H9 (cell line): Measurements from ENCODE around the gene TRPC5OS. TPM values are rescaled to one million over a fixed set of nuclear protein-coding genes. Genes with fewer than 3 reads are reported as not detected.

Experiments used
- DNase-seq: peaks from one replicate; pipeline ENCODE4 v3.0.0-alpha.2; 2017
- H2AFZ ChIP-seq: one replicate; pipeline ENCODE4 v1.6.1; 2013; ENCODE audit warnings: mild to moderate bottlenecking, low read length, control low read depth, moderate library complexity
- H2AK5ac ChIP-seq: 2 replicates; pipeline ENCODE4 v1.6.1; 2013; ENCODE audit warnings: low read length, control low read depth, mixed read lengths; ENCODE audit not compliant: insufficient read length
- H2BK120ac ChIP-seq: one replicate; pipeline ENCODE4 v1.6.1; 2013; ENCODE audit warnings: low read depth, mild to moderate bottlenecking, low read length, control low read depth, inconsistent platforms; ENCODE audit not compliant: poor library complexity, severe bottlenecking
- H2BK12ac ChIP-seq: 2 replicates; pipeline ENCODE4 v1.6.1; 2013; ENCODE audit warnings: low read length, control low read depth, mixed read lengths, low read depth; ENCODE audit not compliant: insufficient read length
- H2BK15ac ChIP-seq: 2 replicates; pipeline ENCODE4 v1.6.1; 2013; ENCODE audit warnings: low read depth, low read length, control low read depth
- H2BK20ac ChIP-seq: one replicate; pipeline ENCODE4 v1.6.1; 2013; ENCODE audit warnings: low read depth, mild to moderate bottlenecking, low read length, control low read depth, inconsistent platforms; ENCODE audit not compliant: poor library complexity, severe bottlenecking
- H2BK5ac ChIP-seq: 2 replicates; pipeline ENCODE4 v1.6.1; 2013; ENCODE audit warnings: low read length, control low read depth, mixed read lengths; ENCODE audit not compliant: insufficient read length
- H3K14ac ChIP-seq: 2 replicates; pipeline ENCODE4 v1.6.1; 2013; ENCODE audit warnings: low read length, control low read depth; ENCODE audit not compliant: insufficient read depth
- H3K18ac ChIP-seq: 2 replicates; pipeline ENCODE4 v1.6.1; 2013; ENCODE audit warnings: low read depth, mild to moderate bottlenecking, mixed read lengths, low read length, control low read depth; ENCODE audit not compliant: insufficient read length
- H3K23ac ChIP-seq: 2 replicates; pipeline ENCODE4 v1.6.1; 2013; ENCODE audit warnings: low read length, control low read depth, mixed read lengths, low read depth; ENCODE audit not compliant: insufficient read length
- H3K23me2 ChIP-seq: 2 replicates; pipeline ENCODE4 v1.6.1; 2013; ENCODE audit warnings: low read depth, mild to moderate bottlenecking, mixed read lengths, low read length, control low read depth; ENCODE audit not compliant: insufficient read length, poor library complexity, severe bottlenecking
- H3K27ac ChIP-seq: 2 replicates; pipeline ENCODE4 v1.5.1; 2013; ENCODE audit warnings: low read length, control low read depth, mixed read lengths, low read depth; ENCODE audit not compliant: insufficient read length
- H3K27me3 ChIP-seq: 2 replicates; pipeline ENCODE4 v1.6.1; 2013; ENCODE audit warnings: low read length, control low read depth, inconsistent platforms; ENCODE audit not compliant: insufficient read depth
- H3K4ac ChIP-seq: 2 replicates; pipeline ENCODE4 v1.6.1; 2013; ENCODE audit warnings: low read depth, mild to moderate bottlenecking, control low read depth, inconsistent platforms, low read length, moderate library complexity
- H3K4me1 ChIP-seq: 2 replicates; pipeline ENCODE4 v1.6.1; 2013; ENCODE audit warnings: low read length, control low read depth, inconsistent platforms; ENCODE audit not compliant: insufficient read depth
- H3K4me2 ChIP-seq: 2 replicates; pipeline ENCODE4 v1.6.1; 2013; ENCODE audit warnings: low read length, control low read depth, mixed read lengths; ENCODE audit not compliant: insufficient read length, insufficient read depth
- H3K56ac ChIP-seq: 2 replicates; pipeline ENCODE4 v1.6.1; 2013; ENCODE audit warnings: low read depth, mild to moderate bottlenecking, mixed read lengths, low read length, control low read depth; ENCODE audit not compliant: insufficient read length
- H3K79me1 ChIP-seq: 2 replicates; pipeline ENCODE4 v1.6.1; 2013; ENCODE audit warnings: low read depth, mild to moderate bottlenecking, moderate library complexity, low read length, control low read depth, inconsistent platforms; ENCODE audit not compliant: insufficient read depth, poor library complexity, severe bottlenecking
- H3K79me2 ChIP-seq: 2 replicates; pipeline ENCODE4 v1.6.1; 2013; ENCODE audit warnings: low read length, control low read depth, inconsistent platforms; ENCODE audit not compliant: insufficient read depth
- H3K9ac ChIP-seq: 2 replicates; pipeline ENCODE4 v1.6.1; 2013; ENCODE audit warnings: low read length, control low read depth, mixed read lengths; ENCODE audit not compliant: insufficient read length; ENCODE audit errors: extremely low read depth
- H3K9me3 ChIP-seq: one replicate; pipeline ENCODE4 v1.6.1; 2013; ENCODE audit warnings: low read depth, low read length, inconsistent platforms; ENCODE audit not compliant: control insufficient read depth
- H3T11ph ChIP-seq: one replicate; pipeline ENCODE4 v1.6.1; 2013; ENCODE audit warnings: mild to moderate bottlenecking, low read length, control low read depth, inconsistent platforms
- H4K20me1 ChIP-seq: one replicate; pipeline ENCODE4 v1.6.1; 2013; ENCODE audit not compliant: control insufficient read depth, insufficient read length, insufficient read depth
- H4K5ac ChIP-seq: 2 replicates; pipeline ENCODE4 v1.6.1; 2013; ENCODE audit warnings: low read depth, mild to moderate bottlenecking, mixed read lengths, low read length, control low read depth; ENCODE audit not compliant: insufficient read length
- H4K8ac ChIP-seq: replicated peaks from 2 replicates; pipeline ENCODE4 v1.6.1; 2013; ENCODE audit warnings: low read length, control low read depth, mixed read lengths, low read depth; ENCODE audit not compliant: insufficient read length
- H4K91ac ChIP-seq: 2 replicates; pipeline ENCODE4 v1.6.1; 2013; ENCODE audit warnings: low read depth, mild to moderate bottlenecking, moderate library complexity, mixed read lengths, low read length, control low read depth; ENCODE audit not compliant: insufficient read length
- H3K27ac Mint-ChIP-seq, 3 experiments: 2 replicates in 2 of 3; 3 replicates in 1 of 3; pipeline ENCODE4 v1.8.0; 2020 to 2021; ENCODE audit warnings: mixed read lengths in 3 of 3, mild to moderate bottlenecking in 1 of 3, moderate library complexity in 1 of 3
- H3K27me3 Mint-ChIP-seq: 2 replicates; pipeline ENCODE4 v1.8.0; 2021; ENCODE audit warnings: low read depth, mild to moderate bottlenecking, moderate library complexity, mixed read lengths
- H3K36me3 Mint-ChIP-seq, 3 experiments: 2 replicates in 2 of 3; 3 replicates in 1 of 3; pipeline ENCODE4 v1.8.0; 2020 to 2021; ENCODE audit warnings: low read depth in 3 of 3, mixed read lengths in 3 of 3; ENCODE audit not compliant: insufficient read depth in 1 of 3
- H3K4me1 Mint-ChIP-seq, 2 experiments: 2 replicates each; pipeline ENCODE4 v1.8.0; 2020; ENCODE audit warnings: mixed read lengths in 2 of 2
- H3K4me3 Mint-ChIP-seq, 2 experiments: 2 replicates in 1 of 2; 3 replicates in 1 of 2; pipeline ENCODE4 v1.8.0; 2020 to 2021; ENCODE audit warnings: mild to moderate bottlenecking in 2 of 2, mixed read lengths in 2 of 2, moderate library complexity in 1 of 2
- H3K9me3 Mint-ChIP-seq, 2 experiments: 2 replicates in 1 of 2; 3 replicates in 1 of 2; pipeline ENCODE4 v1.8.0; 2020; ENCODE audit warnings: mild to moderate bottlenecking in 2 of 2, mixed read lengths in 2 of 2, moderate library complexity in 1 of 2
- CTCF ChIP-seq: fragments of 200-600 bp; sonication (generic); conservative IDR thresholded peaks from 3 replicates; pipeline ENCODE4 v1.8.0; 2021; ENCODE audit warnings: antibody characterized with exemption, mild to moderate bottlenecking
- WGBS: extraction: QIAGEN DNeasy Blood & Tissue Kit; methylation state at CpG from one replicate; pipeline ENCODE4 v1.1.7; 2013; ENCODE audit warnings: missing lambda C conversion rate, low lambda C conversion rate, mixed read lengths; ENCODE audit not compliant: insufficient read length; ENCODE audit errors: extremely low coverage; 5-methylcytosine and 5-hydroxymethylcytosine counted together
- total RNA-seq: library from RNA; stranded (reverse); gene quantifications from 2 replicates; pipeline ENCODE4 v1.2.1, GENCODE V29; 2021

The TRPC5OS gene
- total RNA-seq, 1 experiment from 2014 or later = not detected

- Histone ChIP-seq H2BK12ac (no peak overlapping the region), H4K20me1 (no peaks in the 10 kb centered on the region), H2BK15ac (no peak overlapping the region), H3K23ac (no peak overlapping the region), H3K27ac (no peak overlapping the region), H2BK5ac (no peak overlapping the region), H2AFZ (no peak overlapping the region), H3K14ac (no peak overlapping the region), H3K18ac (no peak overlapping the region), H2BK120ac (no peak overlapping the region), H3T11ph (no peak overlapping the region), H3K79me1 (no peaks in the 10 kb centered on the region), H3K79me2 (no peaks in the 10 kb centered on the region), H3K4me1 (no peaks in the 10 kb centered on the region), H3K4ac (no peak overlapping the region), H4K8ac (no peak overlapping the region), H3K4me2 (no peak overlapping the region), H2AK5ac (no peak overlapping the region), H4K5ac (no peak overlapping the region), H3K9ac (no peak overlapping the region), H3K27me3 (no peaks in the 10 kb centered on the region), H3K56ac (no peak overlapping the region), H2BK20ac (no peak overlapping the region), H4K91ac (no peak overlapping the region), H3K23me2 (no peaks in the 10 kb centered on the region), H3K9me3 (no peaks in the 10 kb centered on the region)
- no CpG with 5 or more reads among the region's 3 CpGs for WGBS
- Mint-ChIP-seq H3K4me3 (no peak overlapping the region), H3K36me3 (no peaks in the 10 kb centered on the region; a peak in 1 of 7 replicates), H3K27me3 (no peaks in the 10 kb centered on the region), H3K4me1 (no peaks in the 10 kb centered on the region), H3K9me3 (no peaks in the 10 kb centered on the region), H3K27ac (no peak overlapping the region)
- TF ChIP-seq CTCF = no peak
- DNase-seq = no peak
Observed at GRCh38 chrX:111888600-111888999, 12.6 kb downstream of the TRPC5OS start.
